HG03432 (cell line): Measurements from ENCODE around the gene BCR.
"Not testable (repeated sequence)": the region's sequence is repeated elsewhere in the genome, so short reads cannot be mapped to it uniquely, and the experiment has no call there.

Experiments
- ATAC-seq: cut with Tn5 transposase; IDR thresholded peaks from one replicate; pipeline ENCODE4 v1.9.1; 2021; ENCODE audit warnings: mild to moderate bottlenecking, moderate library complexity; ENCODE audit not compliant: unreplicated experiment

BCR gene

DNA sequence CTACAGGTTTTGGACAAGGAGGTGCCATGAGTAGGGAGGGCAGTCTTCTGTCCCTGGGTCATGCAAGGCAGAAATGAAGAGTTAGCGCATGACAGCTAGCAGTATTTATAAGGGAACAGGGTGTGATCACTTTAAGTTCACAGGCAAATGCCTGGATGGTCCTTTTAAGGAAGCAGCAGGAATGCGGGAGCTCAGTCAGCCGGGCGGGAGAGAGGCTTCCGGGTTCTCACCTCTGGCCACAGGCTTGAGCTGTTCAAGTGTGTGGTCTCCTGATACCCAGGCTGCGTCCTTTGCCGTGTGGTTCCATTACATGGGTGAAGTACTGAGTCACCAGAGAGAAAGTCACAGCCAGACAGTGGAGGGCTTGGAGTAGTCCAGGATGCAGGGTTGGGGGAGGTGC lies 105.4 kb downstream of the BCR start:
- no peak for ATAC-seq

DNA sequence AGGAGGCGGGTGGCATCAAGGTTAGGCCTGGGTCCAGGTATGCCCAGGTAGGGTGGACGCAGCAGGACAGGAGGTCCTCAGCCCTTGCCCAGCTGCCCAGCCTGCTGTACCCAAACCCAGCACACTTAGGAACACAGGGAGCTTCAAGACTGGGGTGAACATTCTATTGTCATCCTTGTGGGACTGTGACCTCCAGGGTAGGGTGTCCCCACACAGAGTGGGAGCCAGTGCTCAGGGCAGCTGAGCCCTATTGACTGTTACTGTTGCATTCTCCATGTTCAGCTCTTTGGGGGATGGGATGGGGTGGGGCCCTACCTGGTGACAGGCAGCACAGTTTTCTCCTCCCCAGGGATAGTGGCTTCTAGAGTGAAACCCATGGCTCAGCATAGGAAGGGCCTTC lies 106.0 kb downstream of the BCR start:
- no peak for ATAC-seq

DNA sequence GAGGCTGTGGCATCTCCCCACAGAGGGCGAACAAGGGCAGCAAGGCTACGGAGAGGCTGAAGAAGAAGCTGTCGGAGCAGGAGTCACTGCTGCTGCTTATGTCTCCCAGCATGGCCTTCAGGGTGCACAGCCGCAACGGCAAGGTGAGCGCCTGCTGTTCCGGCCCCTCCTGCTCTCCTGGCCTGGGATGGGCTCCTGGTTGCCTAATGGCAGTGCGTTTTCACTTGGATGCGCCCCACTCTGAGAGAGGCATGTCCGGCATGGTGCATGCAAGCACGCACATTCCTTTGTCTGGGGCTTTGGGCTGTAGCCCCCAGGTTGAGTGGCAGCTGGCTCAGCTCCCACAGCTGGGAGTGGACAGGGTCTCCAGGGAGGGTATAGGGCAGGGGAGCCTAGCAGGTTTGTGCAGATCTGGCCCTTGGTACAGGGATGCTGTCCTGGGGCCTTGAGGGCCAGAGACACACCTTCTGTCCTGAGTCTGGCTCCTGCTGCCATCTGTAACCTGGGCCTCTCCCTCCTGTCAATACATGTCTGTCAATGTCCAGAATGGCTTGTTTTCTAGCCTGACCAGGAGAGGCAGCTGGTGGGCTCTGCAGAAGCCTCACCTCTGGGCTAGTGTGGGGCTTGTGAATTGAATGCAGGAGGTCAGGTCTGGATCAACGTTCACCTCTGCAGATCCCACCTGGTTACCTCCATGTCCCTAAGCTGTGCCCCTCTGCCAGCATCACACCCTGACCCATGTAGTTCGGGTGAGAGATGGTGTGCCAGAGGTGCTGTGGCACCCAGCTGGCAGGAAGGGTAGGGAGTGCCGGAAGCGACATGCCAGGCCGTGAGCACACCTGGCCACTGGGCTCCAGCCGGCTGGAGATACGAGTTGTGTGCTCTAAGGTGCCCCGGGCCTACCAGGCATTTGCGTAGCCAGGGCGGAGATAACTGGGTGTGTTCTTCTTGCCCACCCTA lies 107.1 kb downstream of the BCR start:
- no peak for ATAC-seq

DNA sequence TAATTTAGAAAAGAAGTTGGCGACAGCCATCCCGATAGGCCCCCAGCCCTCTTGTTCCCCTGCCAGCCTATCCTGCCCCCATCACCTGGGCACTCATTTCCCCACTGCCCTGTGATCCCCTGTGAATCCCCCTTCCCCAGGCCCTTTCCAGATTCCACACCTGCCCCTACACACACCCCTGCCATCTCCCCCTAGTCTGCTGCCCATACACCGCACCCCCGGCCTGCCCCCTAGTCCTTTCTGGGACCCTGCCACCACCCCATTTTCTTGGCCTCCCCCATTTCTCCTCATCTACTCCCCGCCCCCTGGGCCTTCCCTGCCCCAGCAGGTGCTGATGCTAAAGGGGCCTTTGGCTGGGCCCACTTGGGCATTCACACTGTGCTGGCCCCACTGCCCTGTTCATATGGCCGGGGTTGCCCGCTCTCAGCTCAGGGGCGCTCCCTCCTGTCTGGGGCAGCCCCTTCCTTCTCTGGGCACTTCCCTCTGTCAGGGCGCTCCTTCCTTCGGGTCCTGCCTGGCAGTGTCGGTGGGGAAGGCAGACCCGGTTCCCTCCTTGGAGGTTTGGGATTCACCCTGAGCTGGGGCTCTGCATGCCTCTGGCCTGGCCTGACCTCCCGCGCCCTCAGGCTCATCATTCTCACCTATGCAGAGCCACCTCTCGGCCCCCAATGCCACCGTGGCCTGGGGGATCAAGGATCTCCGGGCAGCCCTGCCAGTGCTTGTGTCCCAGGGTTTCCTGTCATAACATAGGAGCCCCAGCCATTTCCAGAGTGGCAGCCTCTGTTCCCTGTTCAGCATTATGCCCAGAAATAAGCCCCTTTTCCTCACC lies 108.2 kb downstream of the BCR start:
- no peak for ATAC-seq

DNA sequence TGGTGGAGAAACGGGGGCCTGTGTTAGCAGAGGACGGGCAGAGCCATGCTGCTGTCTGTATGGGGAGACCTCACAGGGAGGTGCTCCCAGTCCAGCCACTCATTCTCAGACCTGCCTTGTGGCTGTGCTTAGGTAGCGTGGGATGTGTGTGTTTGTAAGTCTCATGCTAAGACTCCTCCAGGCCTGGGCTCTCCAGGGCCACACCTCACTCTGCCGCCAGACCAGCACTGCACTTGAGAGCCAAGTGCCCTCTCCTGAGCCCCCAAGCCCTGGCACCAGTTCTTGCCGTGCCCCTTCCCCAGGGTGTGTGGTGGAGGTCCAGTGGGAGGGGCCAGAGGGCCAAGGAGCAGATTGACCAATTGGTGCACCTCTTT lies 108.8 kb downstream of the BCR start:
- no peak for ATAC-seq

DNA sequence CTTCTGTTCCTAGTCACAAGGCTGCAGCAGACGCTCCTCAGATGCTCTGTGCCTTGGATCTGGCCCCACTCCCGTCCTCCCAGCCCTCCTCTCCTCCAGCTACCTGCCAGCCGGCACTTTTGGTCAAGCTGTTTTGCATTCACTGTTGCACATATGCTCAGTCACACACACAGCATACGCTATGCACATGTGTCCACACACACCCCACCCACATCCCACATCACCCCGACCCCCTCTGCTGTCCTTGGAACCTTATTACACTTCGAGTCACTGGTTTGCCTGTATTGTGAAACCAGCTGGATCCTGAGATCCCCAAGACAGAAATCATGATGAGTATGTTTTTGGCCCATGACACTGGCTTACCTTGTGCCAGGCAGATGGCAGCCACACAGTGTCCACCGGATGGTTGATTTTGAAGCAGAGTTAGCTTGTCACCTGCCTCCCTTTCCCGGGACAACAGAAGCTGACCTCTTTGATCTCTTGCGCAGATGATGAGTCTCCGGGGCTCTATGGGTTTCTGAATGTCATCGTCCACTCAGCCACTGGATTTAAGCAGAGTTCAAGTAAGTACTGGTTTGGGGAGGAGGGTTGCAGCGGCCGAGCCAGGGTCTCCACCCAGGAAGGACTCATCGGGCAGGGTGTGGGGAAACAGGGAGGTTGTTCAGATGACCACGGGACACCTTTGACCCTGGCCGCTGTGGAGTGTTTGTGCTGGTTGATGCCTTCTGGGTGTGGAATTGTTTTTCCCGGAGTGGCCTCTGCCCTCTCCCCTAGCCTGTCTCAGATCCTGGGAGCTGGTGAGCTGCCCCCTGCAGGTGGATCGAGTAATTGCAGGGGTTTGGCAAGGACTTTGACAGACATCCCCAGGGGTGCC lies 109.8 kb downstream of the BCR start:
- ATAC-seq: no peak

DNA sequence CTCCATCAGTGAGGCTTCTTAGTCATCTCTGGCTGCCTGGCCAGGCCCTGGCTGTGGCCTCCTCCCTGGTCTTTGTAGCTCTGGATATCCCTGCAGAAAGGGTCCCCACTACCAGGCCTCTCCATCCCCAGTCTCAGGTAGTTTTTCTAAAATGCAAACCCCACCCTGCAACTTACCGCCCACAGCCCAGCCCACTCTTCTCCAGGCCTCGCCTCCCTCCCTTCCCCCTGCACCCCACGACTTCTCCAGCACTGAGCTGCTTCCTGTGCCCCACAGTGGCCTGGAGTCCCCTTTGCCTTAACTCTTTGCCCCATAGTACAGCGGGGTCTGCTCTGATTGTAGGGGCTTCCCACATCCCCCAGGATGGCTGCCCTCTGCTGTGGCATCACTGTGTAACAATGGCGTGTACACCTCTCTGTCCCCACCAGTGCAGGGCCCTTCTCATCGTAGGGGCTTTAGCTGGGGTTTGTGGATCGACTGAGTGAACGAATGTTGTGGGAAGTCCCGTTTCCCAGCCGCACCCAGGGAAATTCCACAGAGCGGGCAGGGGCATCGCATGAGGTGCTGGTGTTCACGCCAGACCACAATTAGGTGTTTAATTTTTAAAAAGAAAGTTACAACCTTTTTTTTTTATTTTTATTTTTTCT lies 111.6 kb downstream of the BCR start:
- ATAC-seq: no peak

DNA sequence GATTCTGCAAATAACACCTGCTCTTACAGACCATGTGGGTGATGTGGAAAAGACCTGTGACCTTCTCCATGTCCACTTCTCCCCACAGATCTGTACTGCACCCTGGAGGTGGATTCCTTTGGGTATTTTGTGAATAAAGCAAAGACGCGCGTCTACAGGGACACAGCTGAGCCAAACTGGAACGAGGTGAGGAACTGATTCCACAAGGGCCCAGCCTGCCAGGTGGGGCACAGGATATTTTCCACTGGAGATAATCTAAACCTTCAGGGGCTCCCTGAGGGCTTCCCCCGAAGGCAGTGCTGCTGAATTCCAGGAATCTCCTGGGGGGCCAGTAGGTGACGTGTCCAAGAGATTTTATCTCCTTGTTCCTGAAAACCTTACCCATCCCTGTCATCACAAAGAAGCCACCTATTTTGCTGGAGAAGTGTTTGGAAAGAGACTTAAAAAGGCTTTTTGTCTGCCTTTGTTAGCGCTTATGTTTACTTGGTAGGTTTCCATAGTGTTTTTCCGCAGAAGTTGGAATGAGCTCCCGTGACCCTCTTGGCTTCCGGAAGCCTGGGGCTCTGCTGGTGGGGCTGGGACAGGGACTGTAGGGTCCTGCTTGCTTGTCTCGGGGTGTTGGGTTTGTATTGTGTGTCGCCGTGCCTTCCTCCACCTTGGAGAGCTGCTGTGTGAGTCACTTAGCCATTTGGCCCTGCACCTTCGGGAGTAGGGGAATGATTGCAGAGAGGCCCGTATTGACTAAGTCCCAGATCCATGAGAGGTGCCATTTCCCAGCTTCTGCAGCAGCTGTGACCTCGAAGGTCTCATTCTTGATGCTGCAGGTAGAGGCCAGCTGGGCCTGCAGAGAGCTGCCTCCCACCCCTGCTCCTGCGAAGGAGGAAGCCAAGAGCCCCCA lies 112.4 kb downstream of the BCR start:
- no peak for ATAC-seq

DNA sequence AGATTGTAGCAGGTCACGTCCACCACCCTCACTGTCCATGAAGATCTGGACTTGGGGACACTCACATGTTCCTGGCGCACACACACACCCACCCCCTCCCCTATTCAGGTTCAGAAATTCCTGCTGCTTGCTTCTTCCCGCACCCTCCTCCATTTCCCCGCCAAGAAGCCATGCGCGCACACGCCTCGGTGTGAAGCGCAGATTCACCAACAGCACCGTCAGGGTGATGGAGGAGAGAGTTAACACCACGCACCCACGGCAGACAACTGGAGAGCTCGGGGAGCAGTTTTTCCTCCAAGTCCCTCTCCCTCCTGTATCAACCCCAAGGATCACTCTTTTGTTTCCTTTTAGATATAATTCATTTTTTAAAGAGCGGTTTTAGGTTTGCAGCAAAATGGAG lies 113.4 kb downstream of the BCR start:
- ATAC-seq: no peak

DNA sequence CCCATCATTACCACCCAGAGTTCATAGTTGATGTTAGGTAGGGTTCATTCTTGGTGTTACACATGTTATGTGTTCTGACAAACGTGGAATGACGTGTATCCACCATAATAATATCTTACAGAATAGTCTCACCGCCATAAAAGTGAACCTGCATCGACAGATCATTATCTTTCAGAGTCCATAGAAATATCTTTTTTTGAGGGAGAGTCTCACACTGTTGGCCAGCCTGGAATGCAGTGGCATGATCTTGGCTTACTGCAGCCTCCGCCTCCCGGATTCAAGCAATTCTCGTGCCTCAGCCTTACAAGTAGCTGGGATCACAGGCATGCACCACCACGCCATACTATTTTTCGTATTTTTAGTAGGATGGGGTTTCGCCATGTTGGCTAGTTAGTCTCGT lies 113.9 kb downstream of the BCR start:
- ATAC-seq: no peak

DNA sequence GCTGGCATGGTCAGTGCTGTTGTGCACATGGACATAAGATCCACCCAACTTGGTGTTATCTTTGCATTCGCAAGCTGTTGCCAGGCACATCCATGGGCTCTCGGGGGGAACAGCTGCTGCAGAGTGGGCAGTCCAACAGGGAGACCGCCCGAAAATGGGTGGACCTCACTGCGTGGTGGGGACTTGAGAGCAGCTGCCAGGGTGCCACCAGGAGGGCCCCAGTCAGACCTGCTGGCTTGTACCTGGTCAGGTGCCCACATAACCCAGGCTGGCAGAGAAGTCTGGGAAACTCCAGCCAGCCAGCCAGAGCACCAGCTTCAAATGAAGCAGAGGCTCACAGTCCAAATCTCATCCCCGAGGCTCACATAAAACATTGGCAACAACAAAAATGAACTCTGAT lies 120.2 kb downstream of the BCR start:
- no peak for ATAC-seq

DNA sequence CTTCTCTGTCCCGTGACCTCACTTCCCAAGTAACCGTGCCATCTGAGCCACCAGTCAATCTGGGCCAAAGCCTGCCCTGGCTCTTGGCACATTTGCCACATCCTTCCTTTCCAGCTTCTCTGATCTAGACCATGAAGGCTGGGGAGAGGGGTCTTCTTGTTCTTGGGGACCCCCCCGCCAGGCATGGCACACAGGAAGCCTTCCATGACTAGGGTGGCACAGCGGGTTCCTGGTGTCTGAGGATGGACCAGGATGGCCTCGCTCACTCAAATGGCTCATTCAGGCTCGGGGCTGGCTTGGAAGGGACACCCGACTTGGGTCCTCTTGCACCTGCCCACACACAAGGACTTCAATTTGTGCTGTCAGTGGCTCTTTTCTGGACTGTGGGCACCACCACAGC lies 121.3 kb downstream of the BCR start:
- no peak for ATAC-seq

DNA sequence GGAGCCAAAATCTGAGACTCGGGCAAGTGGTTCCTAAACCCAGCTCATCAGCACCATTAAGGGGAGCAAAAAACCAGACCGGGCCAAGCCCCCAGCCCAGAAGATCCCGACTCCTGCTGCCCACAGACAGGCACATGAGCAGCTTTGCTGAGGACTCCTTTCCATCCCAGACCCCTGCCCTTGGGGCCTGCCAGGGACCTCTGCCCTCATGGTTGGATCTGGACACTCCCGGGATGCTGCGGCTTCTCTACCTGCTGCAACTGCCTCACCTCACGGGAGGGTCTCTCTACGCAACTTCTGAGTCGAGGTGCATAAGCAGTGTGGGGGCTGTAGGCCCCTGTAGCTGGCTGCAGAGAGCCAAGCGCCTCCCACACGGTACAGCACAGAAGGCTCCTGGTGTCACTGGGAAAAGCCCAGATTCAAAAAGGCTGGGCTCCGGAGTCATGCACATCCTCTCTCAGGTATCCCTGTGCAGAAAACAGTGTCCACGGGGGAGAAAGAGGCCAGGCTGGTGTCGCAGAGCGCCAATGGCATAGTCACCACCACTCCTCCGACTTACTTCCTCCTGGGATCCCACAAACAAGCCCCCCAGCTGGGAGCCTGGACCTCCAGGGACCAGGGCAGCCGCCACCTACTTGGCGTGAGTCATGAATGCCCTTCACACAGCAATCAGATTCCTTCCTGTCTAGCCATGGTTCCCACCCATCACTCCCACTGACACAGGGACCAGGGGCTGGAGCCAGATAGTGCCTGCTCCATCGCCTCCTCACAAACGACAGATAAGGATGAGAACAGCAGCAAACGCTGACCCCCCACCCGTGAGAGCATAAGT lies 122.1 kb downstream of the BCR start:
- ATAC-seq: no peak

DNA sequence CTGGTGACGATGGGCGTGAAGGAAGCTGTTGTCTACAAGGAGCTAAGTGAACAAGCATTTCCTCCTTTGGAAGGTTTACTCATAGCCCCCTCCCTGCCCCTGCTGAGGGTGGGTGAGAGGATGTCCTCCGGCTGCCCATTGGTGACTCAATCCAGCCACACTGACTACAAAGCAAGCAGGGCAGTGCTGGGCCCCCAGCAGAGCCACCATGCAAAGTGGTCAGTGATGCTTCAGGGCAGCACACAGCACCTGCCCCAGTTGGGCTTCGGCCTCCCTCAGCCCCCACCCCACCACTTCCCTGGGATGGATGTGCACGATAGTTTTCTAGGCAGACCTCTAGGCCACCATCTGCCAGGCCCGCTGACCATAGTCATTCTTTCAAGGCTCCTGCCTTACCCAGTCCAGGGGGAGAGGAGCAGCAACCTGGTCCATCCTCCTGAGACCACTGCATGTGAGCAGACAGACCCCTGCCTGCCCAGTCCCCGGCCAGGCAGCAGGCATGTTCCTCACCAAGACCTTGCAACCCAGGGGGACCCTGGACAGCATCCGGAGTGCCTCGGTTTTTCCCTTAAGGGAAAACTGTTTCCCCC lies 125.1 kb downstream of the BCR start:
- ATAC-seq: no peak

DNA sequence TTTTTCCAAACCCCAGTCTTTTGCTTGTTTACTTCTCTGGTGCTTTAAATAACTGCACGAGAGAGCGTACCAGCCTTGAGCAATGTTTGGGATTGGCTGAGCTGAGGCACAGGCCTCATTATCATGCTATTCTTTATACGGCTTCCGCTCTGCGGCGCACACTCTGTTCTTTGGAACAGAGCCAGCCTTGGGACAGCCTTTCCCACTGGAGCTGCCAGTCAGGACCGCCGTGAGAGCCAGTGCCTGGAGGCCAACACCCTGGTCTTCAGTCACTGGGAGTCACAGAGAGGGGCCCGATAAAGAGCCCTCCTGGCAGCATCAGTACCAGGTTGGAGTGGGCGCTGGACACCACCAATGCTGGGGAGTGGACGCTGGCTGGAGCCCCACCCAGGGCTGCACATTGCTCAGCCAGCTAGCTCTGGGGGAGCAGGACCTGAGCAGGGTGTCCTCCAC lies 125.6 kb downstream of the BCR start:
- no peak for ATAC-seq

DNA sequence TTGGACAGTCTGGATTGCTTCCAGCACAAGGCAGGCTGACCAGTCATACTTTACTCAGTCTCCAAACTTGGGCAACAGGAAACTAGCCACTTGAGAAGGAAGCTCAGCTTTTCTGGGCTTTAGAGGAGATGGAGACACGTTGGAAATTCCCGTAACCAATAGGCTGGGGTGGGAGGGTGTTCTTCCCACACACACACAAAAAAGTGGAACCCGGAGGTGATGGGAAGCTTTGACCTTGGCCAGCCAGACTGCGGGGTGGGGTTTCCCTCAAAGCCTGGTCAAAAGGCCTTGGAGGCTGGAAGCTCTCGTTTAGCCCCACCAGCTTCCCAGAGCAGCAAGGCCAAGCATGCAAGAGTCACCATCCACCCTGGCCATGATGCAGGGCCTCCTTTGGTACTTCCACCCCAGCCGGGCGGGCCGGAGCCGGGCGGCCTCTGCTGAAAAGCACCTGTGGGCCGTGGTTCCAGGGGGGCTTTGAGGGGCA lies 126.2 kb downstream of the BCR start:
- no peak for ATAC-seq

DNA sequence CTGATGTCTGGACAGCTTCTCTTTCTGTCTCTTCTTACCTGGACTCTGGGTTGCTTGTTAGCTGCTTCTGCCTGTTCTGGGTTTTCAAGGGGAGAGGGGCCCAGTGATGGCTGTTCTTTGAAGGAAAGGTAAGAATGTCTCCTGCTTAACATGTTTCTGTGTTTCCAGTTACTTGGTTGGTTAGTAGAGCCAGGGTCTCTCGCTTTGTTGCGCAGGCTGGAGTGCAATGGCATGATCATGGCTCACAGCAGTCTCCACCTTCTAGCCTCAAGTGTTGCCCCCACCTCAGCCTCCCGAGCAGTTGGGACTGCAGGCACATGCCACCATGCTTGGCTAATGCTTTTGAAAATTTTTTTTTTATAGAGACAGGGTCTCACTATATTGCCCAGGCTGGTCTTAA lies 126.6 kb downstream of the BCR start:
- no peak for ATAC-seq

DNA sequence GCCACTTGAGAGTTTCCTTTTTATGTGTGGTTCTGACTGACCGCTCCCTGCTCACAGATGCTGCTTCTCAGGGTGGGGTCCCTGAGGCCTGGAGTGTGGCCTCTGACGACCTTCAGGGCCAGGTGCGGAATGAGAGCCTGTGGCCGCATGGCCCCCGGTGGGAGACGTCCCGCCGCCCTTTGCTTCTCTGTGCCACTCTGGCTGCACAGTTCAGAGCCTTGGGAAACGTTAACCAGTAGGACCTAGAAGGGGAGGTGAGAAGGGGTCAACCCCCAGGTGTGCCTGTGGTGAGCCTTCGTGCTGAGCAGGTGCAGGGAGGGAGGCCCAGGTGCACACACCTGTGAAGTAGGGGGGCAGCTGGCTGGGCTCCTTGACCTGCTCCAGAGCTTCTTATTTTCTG lies 127.2 kb downstream of the BCR start:
- ATAC-seq: not testable (repeated sequence)
